GM18858 (cell line): ENCODE data around the gene SWT1.
"Not testable (repeated sequence)": the region's sequence is repeated elsewhere in the genome, so short reads cannot be mapped to it uniquely, and the experiment has no call there.

Source experiments
- ATAC-seq: cut with Tn5 transposase; IDR thresholded peaks from one replicate; pipeline ENCODE4 v1.9.1; 2021; ENCODE audit not compliant: unreplicated experiment

The SWT1 gene

GRCh38 chr1:185317034-185317885 lies 160.3 kb downstream of the SWT1 start, which contains the start of gene IVNS1ABP:
IVNS1ABP (minus strand) TSS chr1:185317243; CDS start chr1:185309493, 7,750 bp downstream.
- ATAC-seq, result peak; percentile 66

GRCh38 chr1:185317886-185318310 lies 160.9 kb downstream of the SWT1 start:
- peak; percentile 46 for ATAC-seq

- no peak for ATAC-seq
Measured at GRCh38 chr1:185318431-185319138, 161.6 kb downstream of the SWT1 start.

- no peak for ATAC-seq
Measured at GRCh38 chr1:185319139-185319475, 162.1 kb downstream of the SWT1 start.

- ATAC-seq, result not testable (repeated sequence)
Measured at GRCh38 chr1:185321104-185321503, 164.1 kb downstream of the SWT1 start.

GRCh38 chr1:185321653-185322221 lies 164.8 kb downstream of the SWT1 start:
- ATAC-seq, result not testable (repeated sequence)

- no peak for ATAC-seq
Measured at GRCh38 chr1:185322636-185323035, 165.7 kb downstream of the SWT1 start.

GRCh38 chr1:185324118-185324517 lies 167.2 kb downstream of the SWT1 start:
- no peak for ATAC-seq

GRCh38 chr1:185325413-185325812 lies 168.4 kb downstream of the SWT1 start:
- no peak for ATAC-seq

GRCh38 chr1:185328255-185328654 lies 171.3 kb downstream of the SWT1 start:
- ATAC-seq, result no peak

GRCh38 chr1:185334182-185334581 lies 177.2 kb downstream of the SWT1 start:
- ATAC-seq, result no peak

GRCh38 chr1:185337246-185337645 lies 180.3 kb downstream of the SWT1 start:
- no peak for ATAC-seq

- peak; percentile 98 for ATAC-seq
Measured at GRCh38 chr1:185338719-185339622, 182.0 kb downstream of the SWT1 start.

GRCh38 chr1:185341196-185341781 lies 184.3 kb downstream of the SWT1 start:
- no peak for ATAC-seq
